Activated CD8-positive, alpha-beta memory T cell treated with anti-CD3 and anti-CD28 coated beads for 48 hours (primary cell): Measurements from ENCODE around the gene PLPP6.

Experiments used
- DNase-seq, 3 experiments: peaks; one replicate each; pipeline ENCODE4 v3.0.0-alpha.2; 2020; ENCODE audit warnings: low read depth in 2 of 3, low spot score in 2 of 3

PLPP6 gene

GRCh38 chr9:4690144-4690543 is 28.1 kb downstream of the PLPP6 start:
- no peak for DNase-seq

GRCh38 chr9:4691795-4692194 is 29.7 kb downstream of the PLPP6 start:
- no peak for DNase-seq

GRCh38 chr9:4700091-4700490 is 38.0 kb downstream of the PLPP6 start:
- no peak for DNase-seq

- DNase-seq, result no peak
These were observed 38.8 kb downstream of the PLPP6 start for GRCh38 chr9:4700932-4701331.

- no peak for DNase-seq
These were observed 39.4 kb downstream of the PLPP6 start for GRCh38 chr9:4701526-4701925.

GRCh38 chr9:4704129-4704528 is 42.0 kb downstream of the PLPP6 start:
- no peak for DNase-seq

- no peak for DNase-seq
These were observed 43.9 kb downstream of the PLPP6 start for GRCh38 chr9:4706021-4706420.

GRCh38 chr9:4706971-4707622 is 45.0 kb downstream of the PLPP6 start:
- DNase-seq, result no peak

GRCh38 chr9:4709380-4709779 is 47.3 kb downstream of the PLPP6 start:
- DNase-seq, result no peak

GRCh38 chr9:4713849-4714248 is 51.8 kb downstream of the PLPP6 start:
- DNase-seq, result no peak

- no peak for DNase-seq
These were observed 52.3 kb downstream of the PLPP6 start for GRCh38 chr9:4714266-4715016.
